Measurements from ENCODE around the gene SYDE2.

SYDE2 gene

GRCh38 chr1:85128316-85128715 lies 72.5 kb downstream of the SYDE2 start:
- TF ChIP-seq CTCF (IDR thresholded peaks at IDR 0.05; ENCODE audit: low read depth, low read length, missing control alignments): no peak
- DNase-seq (ENCODE audit: extremely low read depth, low read depth): no peak
- no peak overlapping the region for H3K4me3 ChIP-seq (replicated peaks; ENCODE audit: low read depth, low read length)

- no peak overlapping the region for H3K4me3 ChIP-seq (replicated peaks; ENCODE audit: low read depth, low read length)
- DNase-seq (ENCODE audit: extremely low read depth, low read depth): no peak
- no peak for TF ChIP-seq CTCF (IDR thresholded peaks at IDR 0.05; ENCODE audit: low read depth, low read length, missing control alignments)
Measured at GRCh38 chr1:85125891-85126290, 74.9 kb downstream of the SYDE2 start.

- no peak overlapping the region for H3K4me3 ChIP-seq (replicated peaks; ENCODE audit: low read depth, low read length)
- DNase-seq (ENCODE audit: extremely low read depth, low read depth): no peak
- TF ChIP-seq CTCF (IDR thresholded peaks at IDR 0.05; ENCODE audit: low read depth, low read length, missing control alignments): no peak
Measured at GRCh38 chr1:85124091-85124490, 76.7 kb downstream of the SYDE2 start.

GRCh38 chr1:85122169-85122568 lies 78.6 kb downstream of the SYDE2 start:
- no peak overlapping the region for H3K4me3 ChIP-seq (replicated peaks; ENCODE audit: low read depth, low read length)
- DNase-seq (ENCODE audit: extremely low read depth, low read depth): no peak
- TF ChIP-seq CTCF (IDR thresholded peaks at IDR 0.05; ENCODE audit: low read depth, low read length, missing control alignments): no peak

- DNase-seq (ENCODE audit: extremely low read depth, low read depth): no peak
- no peak for TF ChIP-seq CTCF (IDR thresholded peaks at IDR 0.05; ENCODE audit: low read depth, low read length, missing control alignments)
- no peak overlapping the region for H3K4me3 ChIP-seq (replicated peaks; ENCODE audit: low read depth, low read length)
Measured at GRCh38 chr1:85121744-85122143, 79.1 kb downstream of the SYDE2 start.

- no peak for DNase-seq (ENCODE audit: extremely low read depth, low read depth)
- no peak for TF ChIP-seq CTCF (IDR thresholded peaks at IDR 0.05; ENCODE audit: low read depth, low read length, missing control alignments)
- H3K4me3 ChIP-seq (replicated peaks; ENCODE audit: low read depth, low read length): no peak overlapping the region
Measured at GRCh38 chr1:85118751-85119150, 82.1 kb downstream of the SYDE2 start.

- TF ChIP-seq CTCF (IDR thresholded peaks at IDR 0.05; ENCODE audit: low read depth, low read length, missing control alignments): no peak
- DNase-seq (ENCODE audit: extremely low read depth, low read depth): no peak
- no peak overlapping the region for H3K4me3 ChIP-seq (replicated peaks; ENCODE audit: low read depth, low read length)
Measured at GRCh38 chr1:85116856-85117255, 84.0 kb downstream of the SYDE2 start.

All from HFF-Myc (cell line).